NCI-H526 treated with DMSO at 0.1 percent for 48 hours (cell line): ENCODE results near the gene RAB3C.

ENCODE experiments used
- DNase-seq: peaks from one replicate; lab custom pipeline; 2025; lab: John Stamatoyannopoulos, UW

Gene RAB3C

DNA sequence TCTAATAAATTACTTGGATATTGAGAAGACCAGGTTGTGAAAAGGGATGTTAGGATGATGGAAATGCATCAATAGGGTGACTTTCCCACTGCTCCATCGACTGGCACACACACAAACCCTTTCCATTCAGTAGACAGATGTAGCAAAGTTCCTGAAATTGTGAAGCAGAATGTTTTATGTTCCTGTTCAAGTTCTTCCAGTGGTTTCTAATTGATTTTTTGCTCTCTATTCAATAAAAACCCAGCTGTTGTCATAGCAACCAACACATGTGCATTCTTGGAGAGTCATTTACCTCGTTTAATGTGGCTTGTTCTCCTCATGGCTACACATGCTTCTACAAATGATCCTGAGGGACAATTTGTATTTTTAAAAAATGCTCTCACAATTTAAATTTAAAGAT is 244.6 kb downstream of the RAB3C start:
- no peak for DNase-seq

DNA sequence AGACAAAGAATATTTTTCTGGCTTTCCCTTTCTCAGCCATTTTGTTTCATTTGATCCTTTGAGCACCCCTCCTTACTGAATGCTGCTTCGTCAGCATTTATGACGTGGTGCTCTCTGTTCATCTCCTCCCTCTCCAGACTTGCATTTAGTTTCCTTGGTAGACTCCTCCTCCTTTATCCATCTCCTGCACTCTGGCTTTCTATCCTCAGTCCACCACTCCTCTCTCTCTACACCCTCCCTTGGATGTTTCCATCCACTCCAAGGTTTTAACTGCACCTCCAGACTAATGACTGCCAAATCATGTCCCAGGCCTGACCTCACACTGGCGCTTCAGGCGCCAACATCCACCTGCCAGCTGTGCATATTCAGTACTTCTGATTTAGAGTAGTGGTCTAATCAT is 245.4 kb downstream of the RAB3C start:
- no peak for DNase-seq

DNA sequence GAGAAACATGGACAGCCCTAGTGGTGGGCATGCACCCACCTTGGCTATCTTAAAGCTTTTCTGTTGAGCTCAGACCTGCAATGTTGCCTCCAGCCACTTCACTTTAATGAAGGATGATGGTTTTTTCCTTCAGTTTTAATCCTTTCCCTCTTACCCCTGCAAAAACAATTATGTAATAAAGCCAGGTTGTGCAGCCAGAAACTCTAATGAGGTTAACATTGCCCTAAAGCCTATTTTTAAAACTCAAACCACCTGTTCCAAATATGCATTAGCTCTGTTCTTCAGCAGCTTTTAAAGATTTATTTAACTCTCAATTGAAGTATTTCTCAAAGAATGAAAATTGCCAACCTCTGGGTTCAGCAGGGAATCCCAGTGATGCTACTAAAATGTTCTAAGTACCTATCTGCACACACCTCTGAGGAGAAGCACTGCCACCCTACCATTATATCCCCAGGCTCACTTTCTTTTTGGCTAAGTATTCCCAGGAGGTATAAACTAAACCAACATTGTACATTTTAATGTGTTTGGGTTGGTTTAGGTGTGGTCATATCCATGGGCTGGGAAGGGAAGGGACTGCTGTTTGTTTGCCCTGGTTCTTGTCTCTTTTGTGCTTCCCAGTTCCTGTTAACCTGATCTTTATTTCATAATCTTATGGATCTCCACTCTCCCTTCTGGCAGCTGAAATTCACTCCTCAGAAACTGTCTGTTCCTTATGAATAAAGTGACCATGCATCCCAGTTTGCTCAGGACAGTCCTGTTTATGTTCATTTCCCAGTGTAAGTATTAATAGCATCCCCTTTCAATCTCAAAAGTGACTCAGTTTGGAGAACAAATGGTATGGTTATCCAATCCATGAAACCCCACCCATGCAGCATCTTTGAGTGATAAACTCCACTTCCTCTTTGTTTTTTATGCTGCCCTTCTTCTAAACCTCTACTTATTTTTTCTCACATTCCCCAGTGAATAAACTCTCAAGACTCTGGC is 251.7 kb downstream of the RAB3C start:
- no peak for DNase-seq

DNA sequence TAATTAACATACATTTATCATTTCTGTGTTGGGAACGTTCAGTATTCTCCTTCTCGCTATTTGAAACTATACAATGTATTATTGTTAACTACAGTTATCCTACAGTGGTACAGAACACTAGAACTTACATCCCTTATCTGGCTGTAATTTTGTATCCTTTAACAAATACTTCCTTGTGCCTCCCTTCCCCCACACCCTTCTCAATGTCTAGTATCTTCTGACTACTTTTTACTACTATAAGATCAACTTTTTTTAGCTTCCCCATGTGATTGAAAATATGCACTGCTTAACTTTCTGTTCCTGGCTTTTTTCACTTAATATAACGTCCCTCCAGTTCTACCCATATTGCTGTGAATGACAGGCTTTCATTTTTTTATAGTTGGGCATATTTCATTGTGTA is 253.5 kb downstream of the RAB3C start:
- DNase-seq = no peak

DNA sequence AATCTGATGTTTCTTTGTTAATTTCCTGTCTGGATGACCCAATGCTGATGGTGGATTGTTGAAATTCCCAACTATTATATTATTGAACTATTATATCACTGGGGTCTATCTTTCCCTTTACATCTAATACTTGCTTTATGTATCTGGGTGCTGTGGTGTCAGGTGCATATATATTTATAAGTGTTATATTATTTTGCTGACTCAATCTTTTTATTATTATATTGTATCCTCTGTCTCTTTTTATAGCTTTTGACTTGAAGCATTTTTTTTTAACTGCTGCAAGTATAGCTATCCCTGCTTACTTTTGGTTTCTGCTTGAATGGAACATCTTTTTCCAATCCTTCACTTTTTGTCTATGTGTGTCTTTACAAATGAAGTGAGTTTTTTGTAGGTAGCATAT is 255.9 kb downstream of the RAB3C start:
- no peak for DNase-seq

DNA sequence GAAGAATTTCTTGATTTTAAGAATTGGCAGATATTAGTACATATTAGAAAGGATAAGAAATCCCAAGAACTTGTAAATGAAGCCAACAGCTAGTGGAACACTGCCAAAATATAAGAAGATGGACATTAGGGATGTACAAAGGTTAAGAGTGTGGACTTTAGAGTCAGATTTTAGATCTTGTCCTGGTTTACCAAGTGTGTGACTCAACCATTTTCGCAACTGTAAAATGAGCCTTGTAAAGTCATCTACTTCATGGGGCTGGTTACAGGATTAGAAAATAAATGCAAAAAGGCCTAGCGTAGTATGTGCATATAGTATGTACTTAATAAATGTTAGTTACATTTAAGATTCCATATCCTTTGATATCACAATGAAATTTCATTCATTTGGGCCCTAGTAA is 260.0 kb downstream of the RAB3C start:
- no peak for DNase-seq

DNA sequence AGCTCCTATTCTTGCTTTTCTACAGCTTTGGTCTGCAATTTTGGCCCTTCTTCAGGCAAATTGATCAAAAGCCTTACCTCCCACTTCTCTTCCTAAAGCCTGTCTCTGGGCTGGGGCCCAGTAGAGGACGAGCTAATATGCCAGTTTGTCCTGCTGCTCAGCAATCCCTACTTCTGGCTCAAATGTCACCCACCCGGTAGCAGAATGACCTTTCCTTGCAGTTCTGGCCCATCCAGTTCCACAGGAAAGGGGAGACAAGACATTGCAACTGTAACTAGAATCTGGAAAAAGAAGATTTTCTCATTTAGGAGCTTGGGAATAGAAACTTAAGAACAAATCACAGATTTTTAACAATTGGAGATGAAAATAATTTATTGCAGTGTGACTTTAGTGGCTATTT is 261.5 kb downstream of the RAB3C start:
- no peak for DNase-seq

DNA sequence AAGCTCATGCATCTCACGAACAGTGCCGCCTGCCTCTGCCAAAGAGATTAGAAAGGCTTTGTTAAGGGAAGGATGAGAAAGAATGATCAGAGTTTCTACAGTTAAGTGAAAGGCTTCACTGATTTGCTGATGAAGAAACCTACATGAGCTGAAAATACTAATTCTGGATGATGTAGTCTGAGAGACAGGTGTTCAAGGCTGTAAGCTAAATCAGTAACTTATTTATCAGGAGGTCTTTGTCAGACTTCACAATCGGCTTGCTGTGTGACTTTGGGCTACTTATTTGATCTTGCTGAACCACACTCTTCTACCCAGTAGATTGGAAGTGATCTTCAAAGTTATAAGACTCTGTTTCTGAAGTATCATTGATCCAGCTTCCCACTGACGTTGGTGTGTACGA is 264.2 kb downstream of the RAB3C start:
- DNase-seq = no peak

DNA sequence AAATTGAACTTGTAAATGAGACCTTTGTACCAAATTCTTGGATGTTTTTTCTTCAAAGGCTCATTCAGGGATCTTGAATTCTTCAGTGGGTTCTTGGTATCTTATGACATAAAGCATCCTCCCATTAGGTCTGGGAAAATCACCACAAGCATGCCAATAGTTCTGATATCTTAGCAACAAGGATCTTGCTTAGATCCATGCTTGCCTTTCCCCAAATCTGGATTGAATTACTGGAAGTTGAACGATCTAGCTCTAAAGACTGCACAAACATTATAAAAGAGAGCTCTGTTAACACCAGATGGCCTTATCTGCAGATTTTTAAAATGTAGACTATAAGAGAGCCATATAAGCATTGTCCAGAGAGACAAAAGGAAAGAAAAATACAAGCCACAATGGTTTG is 266.3 kb downstream of the RAB3C start:
- DNase-seq = no peak

DNA sequence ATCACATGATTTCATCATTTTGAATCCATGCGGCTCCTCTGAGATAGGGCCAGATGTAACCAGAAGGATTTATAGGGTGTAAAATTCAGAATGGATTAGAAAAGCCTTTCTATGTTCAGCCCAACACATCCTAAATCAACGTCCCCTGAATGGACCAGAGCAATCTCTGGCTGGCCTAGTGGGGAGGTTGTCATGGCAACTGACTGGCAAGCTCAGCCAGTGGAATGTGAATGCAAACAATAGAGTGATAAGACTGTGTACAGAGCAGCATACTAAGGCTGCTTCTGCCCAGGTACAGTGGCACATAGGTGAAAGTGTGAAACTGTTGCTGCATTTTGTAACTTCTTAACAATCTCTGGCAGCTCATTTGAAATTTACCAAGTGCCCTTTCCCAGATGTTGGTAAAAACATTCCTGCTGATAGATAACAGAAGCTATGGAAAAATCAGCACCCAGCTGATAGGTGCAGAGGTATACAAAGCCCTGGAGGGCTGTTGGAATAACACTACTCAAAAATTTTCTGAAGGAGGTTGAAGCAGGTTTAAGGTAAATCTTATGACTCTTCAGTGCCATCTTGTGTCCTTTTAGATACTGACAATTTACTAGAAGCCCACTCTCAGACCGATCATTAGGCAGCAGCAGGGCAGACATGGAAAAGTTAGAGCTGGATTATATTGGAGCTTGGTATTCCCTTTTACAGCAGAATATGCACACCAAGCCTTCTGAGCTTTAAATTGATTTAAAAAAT is 267.2 kb downstream of the RAB3C start:
- peak; percentile 1 for DNase-seq

DNA sequence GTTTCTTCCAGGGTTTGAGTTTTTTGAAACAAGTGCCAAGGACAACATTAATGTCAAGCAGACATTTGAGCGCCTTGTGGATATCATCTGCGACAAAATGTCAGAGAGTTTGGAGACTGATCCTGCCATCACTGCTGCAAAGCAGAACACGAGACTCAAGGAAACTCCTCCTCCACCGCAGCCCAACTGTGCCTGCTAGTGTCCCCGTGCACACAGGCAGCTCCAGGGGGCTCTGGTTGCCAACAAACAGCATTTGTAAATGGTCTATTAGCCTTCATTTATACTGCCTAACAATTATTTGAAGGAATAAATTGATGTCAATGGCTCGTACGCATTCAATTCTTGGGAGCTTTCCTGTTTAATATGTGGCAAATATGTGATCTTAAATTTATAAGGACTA is 268.3 kb downstream of the RAB3C start:
- DNase-seq = no peak

DNA sequence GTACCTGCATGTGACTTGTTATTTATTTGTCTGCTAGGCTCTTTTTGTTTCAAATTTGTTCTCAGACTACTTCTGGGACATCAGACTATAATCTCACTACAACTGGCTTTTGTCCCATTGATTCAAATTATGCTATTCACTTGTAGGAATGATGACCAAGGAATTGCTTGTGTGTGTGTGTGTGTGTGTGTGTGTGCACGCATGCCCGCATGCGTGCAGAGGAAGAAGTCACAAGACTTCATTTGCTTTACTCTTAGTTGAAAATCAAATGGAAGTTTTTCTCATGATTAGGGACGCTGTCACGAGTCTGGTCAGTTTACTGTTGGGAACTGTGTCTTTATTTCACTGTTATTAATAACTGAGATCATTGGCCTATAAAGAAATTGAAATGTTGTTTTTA is 268.7 kb downstream of the RAB3C start:
- no peak for DNase-seq

DNA sequence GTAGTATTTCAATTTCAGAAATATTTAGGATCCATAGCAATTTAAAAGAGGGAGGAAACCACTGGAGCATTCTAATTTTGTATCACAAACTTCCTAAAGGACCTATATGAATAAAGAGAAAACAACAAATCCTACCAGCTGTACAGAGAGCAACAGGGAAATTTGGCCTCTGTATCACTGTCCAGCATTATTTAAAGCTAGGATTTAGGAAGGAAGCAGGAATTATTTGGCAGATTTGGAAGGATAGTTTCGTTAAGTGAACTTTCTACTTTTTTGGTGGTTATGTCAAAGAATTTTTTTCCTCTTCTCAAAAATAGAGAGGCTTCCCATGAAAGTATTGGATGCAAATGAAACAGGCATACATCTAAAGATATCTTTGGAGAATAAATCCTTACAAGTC is 269.7 kb downstream of the RAB3C start:
- no peak for DNase-seq

DNA sequence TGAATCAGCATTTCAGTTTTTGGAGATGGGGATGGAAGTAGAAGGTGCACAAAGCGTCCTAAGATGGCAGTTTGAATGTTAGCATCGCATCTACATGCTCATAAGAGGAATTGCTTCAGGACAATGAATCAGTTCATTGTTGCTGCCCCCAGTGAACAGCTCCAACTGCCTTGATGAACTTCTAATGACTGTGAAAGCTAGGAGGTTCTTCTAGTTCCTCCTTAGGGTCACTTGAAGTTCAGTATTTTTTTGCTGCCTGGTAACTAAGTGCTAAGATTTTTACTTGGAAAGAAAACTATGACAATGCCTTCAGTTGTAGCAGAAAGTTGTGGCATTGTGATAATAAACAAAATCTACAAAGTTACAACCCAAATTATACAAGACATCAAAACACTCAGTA is 271.6 kb downstream of the RAB3C start:
- no peak for DNase-seq

DNA sequence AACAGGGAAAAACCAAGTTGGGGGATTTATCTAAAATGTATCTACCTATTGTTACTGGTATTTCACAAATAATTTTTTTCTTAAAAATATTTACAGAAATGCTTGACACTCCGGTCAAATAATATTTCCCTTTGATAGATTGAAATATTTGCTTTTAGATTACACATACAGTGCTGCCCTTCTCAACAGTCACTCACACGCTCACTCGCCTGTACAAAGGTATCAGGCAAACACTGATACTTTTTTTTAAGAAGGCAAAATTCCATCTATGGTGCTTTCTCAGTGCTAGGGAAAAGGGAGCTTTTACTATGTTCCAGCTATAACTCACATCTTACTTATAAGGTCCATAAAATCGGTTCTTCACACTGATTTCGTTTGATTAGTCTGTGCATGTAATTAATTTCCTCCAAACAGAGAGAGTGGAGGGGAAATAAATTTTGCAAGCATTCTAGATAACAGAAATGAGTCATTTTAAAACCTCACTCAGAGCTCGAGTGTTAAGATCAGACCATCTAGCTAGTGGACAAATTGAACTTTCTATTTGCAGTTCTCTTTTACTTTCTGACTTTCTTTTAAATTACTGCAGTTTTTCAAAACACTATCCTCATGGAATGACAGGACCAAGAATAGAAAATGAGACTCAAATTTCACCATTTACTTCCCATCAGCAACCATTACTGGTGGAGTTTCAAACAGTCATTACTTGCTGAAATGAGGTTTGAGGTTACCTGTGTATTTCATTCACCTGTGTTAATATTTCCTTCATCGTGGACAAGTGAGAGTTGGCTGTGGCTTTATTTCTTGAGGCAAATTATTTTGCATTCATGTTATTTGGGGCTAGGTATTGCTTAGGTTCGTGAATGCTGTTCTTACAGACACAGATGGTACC is 273.2 kb downstream of the RAB3C start:
- no peak for DNase-seq

DNA sequence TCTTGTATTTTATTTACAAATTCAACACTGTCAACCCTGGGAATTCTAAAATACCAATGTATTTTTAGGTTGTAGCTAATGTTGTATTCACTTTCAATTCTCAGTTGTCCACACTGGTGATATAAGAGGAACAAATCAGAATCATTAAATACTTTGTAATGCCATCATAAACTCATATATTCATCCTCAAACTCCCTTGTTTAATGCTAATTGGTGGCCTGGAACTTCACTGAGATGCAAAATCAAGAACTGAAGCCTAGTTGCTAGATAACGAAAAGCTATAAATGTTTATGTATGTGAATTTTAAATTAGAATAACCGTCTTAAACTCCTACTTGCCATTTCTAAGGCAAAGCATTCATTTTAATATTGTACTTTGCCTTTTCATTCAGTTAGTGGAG is 274.7 kb downstream of the RAB3C start:
- no peak for DNase-seq

DNA sequence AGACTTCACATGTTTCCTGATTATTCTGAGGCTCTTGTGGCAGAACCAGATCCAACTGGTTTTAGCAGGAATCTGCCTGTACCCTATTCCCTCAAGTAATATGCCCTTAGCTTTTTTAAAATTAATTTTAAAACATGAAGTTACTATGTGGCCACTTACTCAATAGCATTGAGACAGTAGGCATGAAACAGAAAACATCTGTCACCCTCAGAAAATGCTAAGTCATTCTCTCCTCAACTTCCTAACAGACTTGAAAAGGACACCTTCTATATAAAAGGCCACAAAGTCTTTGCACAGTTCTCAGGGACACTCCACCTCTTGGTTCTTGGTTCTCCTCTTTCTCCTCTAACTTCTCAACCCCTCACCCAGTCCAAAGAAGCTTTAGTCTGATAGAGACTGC is 277.8 kb downstream of the RAB3C start:
- no peak for DNase-seq

DNA sequence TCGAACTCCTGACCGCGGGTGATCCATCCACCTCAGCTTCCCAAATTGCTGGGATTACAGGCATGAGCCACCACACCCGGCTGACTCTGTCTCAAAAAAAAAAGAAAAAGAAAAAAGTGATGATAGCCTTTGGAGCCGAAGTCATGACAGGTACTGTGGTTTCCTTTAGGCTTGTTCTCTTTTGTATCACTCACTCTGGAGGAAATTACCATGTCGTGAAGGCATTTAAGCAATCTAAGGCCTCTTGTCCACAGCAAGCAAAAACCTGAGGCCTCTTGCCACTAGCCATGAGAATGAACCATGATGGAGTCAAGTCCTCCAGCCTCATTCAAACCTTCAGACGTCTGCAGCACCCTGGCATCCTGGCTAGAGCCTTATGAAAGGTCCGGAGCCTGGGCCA is 286.1 kb downstream of the RAB3C start:
- DNase-seq = no peak

DNA sequence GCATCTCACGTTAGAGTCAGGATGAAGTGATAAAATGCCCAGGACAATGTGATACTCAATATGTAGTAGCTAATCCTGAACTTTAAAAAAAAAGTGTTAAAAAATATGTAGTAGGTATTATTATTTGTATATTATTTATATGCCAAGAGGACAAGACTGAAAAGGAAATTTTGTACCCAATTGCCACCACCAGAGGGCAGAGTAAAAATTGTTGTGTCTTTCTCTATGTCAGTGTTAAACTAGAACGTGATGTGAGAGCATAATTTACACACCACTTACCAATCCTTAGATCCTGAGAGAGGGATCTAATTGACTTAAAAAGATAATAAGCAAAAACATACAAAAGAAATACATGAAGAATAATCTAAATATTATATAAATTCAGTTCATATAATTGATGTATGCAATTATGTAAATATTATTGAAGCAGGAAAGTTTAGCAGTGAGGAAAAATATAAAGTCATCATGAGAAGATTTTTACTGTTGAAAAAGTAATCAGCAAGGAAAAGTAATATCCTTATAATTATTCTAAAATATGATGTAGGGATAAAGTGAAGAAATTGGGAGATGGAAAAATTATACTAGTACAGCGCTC is 288.9 kb downstream of the RAB3C start:
- no peak for DNase-seq

DNA sequence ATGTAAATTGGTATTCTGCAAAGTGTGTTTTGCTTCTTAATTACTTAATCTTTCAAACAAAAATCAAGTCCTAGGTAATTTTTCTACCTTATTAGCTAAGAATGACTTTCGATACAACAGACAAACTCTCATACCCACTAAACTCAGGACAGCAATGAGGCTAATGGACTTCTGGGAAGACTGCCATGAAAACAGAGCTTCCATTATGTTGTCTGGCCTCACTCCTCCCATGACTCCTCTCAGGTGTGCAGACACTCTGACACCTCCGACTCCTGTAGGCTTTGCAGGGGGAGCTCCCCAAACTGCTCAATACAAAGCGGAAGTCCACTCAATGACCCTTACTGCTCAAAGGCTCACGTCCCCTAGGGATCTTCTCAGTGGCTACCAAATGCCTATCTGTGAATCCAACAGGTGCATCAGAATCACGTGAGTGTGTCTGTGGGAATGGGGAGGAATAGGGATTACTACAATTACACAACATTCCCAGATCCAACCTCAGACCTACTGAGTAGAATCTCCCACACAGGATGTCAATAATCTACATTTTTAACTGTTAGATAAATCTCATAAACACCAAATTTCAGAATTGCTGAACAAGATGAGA is 289.9 kb downstream of the RAB3C start:
- DNase-seq = no peak

DNA sequence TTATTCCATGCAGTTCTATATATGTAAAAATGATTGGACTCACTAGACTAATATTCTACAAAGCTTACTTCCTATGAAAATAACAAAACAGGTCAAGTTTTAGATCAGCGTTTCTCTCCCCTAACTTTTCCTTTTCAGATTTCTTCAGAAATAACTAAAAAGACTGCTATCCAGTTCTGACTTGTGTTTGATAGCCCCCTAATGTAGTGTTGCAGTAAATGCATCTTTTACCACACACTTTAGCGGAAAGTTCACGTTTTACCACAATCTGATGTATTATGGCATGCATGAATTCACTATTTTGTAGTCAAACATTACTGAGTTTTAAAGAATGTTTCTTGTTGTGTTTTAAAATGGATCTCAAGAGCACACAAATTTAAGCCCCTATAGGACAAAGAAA is 292.7 kb downstream of the RAB3C start:
- DNase-seq = no peak

DNA sequence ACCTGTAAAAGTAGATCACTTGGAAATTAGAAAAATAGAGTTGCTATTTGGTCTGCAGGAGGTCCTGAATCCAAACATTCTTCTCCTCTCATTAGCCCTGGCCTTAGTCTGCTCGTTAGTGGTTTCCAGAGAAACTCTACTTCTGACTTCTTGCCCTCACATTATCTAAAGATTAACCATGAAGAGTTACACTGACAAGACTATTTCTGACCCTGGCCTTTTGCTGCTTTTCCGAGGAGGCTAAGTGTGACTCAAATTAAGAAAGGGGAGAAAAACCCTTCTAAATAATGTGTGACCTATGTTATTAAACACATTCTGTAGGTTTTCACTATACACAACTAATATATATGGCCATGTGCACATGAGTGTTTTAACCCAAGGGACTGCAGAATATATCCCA is 302.4 kb downstream of the RAB3C start:
- no peak for DNase-seq
